GM12864 (cell line): ENCODE measurements around the gene CBLIF.
"Not testable (repeated sequence)": the region's sequence is repeated elsewhere in the genome, so short reads cannot be mapped to it uniquely, and the experiment has no call there.

Experiments used
- DNase-seq: peaks from one replicate; pipeline ENCODE4 v3.0.0-alpha.2; 2011; ENCODE audit warnings: low read depth
- H3K4me3 ChIP-seq: 2 replicates; pipeline ENCODE4 v1.5.1; 2011; ENCODE audit warnings: mild to moderate bottlenecking, low read depth, low read length, control low read depth
- TF ChIP-seq, protein P1 (sequence below): IDR thresholded peaks from 2 replicates; pipeline ENCODE4 v1.5.1; 2011; ENCODE audit warnings: low read depth, mild to moderate bottlenecking, moderate library complexity, low read length, control low read depth, inconsistent platforms; ENCODE audit errors: missing control alignments

CBLIF gene

DNA sequence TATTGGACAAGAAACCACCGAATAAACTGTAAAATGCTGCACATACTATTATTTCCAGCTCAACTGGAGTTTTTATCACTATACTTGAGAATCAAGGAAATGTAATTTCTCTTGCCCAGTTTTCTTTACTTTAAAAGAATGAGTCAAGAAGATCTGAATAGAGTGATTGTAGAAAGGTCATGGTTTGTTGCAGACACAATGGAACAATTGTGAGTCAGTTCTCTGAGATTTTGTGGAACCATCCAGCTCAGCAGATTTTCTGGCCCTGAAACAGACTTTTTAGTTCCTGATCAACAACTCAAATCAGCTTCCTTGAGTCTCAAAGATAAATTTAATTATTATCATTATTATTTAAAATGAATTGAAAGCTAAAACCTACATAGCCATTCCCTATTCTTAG, 19.7 kb upstream of the CBLIF start:
- TF ChIP-seq, protein P1, sequence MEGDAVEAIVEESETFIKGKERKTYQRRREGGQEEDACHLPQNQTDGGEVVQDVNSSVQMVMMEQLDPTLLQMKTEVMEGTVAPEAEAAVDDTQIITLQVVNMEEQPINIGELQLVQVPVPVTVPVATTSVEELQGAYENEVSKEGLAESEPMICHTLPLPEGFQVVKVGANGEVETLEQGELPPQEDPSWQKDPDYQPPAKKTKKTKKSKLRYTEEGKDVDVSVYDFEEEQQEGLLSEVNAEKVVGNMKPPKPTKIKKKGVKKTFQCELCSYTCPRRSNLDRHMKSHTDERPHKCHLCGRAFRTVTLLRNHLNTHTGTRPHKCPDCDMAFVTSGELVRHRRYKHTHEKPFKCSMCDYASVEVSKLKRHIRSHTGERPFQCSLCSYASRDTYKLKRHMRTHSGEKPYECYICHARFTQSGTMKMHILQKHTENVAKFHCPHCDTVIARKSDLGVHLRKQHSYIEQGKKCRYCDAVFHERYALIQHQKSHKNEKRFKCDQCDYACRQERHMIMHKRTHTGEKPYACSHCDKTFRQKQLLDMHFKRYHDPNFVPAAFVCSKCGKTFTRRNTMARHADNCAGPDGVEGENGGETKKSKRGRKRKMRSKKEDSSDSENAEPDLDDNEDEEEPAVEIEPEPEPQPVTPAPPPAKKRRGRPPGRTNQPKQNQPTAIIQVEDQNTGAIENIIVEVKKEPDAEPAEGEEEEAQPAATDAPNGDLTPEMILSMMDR, result no peak
- no peak for DNase-seq
- H3K4me3 ChIP-seq, result no peak overlapping the region

DNA sequence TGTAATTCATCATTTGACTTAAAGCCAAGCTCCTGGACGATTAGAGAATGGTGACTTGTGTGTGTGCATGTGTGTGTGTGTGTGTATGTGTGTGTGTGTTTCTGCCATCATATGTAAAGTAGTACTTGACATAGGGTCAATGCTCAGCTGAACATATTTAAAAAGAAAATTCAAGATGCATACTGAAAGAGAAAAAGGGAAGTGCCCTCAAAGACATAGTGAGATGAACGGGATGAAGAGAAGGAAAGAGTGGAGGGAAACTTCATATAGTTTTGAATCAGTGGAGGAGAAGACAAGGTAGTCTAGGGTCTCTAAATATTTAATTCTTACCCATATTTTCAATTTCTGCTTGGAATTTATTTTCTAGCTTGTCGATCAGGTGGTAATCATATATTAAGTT, 17.0 kb upstream of the CBLIF start:
- TF ChIP-seq, protein P1, result no peak
- no peak overlapping the region for H3K4me3 ChIP-seq
- no peak for DNase-seq

DNA sequence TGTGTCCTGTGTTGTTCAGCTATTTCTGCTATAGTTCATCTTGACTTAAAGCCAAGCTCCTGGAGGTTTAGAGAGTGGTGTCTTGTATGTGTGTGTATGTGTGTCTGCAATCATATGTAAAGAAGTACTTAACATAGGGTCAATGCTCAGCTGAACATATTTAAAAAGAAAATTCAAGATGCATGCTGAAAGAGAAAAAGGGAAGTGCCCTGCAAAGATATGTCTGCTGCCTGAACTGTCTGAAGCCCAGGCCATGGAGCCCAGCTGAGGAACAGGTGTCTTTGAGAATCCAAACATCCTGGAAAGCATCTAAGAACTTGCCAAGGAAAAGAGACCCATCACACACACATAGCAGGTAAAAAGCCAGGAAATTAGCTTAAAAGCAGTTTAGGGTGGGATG, 14.4 kb upstream of the CBLIF start:
- DNase-seq, result no peak
- no peak overlapping the region for H3K4me3 ChIP-seq
- TF ChIP-seq, protein P1, result no peak

DNA sequence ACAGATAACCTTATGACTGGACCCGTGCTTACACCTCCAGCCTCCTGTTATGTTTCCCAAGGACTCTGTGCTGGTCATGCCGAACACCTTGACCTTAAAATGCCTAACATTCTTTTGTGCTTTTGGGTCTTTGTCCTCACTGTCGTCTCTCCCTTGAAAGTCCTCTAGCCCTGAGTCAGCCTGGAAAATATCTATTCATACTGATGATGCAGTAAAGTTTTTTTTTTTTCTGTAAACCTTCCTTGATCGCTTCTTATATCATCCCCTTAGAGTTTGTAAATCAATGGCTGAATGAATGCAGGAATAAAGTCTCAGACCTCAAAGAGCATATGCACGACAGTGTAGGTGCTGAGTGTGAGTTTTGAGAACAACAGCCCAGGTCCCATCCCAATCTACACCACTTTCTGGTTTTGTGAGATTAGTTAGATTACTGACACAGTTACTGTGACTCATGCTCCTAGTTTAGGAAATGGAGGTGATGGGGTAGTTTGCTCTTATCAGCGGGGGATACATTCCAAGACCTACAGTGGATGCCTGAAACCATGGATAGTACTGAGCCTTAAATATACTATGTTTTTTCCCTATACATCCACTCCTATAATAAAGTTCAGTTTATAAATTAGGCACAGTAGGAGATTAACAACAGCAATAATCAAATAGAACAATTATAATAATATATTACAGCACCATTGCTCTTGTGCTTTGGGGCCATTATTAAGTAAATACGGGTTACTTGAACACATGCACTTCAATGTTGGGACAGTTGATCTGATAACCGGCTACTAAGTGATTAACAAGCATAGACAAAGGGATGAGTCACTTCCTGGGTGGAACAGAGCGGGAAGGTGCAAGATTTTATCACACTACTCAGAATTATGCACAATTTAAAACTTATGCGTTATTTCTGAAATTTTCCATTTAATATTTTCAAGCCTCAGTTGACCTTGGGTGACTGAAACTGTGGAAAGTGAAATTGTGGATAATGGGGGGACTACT, 12.4 kb upstream of the CBLIF start:
- H3K4me3 ChIP-seq, result no peak overlapping the region
- TF ChIP-seq, protein P1, result no peak
- DNase-seq, result no peak

DNA sequence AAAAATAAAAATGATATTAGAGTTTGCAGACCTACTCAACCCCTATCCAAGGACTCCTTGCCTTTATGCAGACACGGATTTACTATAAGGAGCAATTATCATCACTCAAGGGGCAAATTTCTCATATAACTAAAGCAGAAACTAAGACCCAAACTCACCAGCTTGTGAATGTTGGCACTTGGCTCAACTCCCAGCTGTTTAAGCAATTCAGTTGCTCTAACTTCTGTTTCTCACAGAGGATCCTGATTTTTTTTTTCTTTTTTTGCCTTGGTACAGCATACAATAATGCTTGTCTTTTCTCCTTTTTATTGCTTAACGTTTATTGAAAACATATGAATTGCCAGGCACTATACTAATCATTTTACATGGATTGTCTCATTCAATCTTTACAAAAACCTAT, 9.6 kb upstream of the CBLIF start:
- no peak for DNase-seq
- H3K4me3 ChIP-seq, result no peak overlapping the region
- TF ChIP-seq, protein P1, result no peak

DNA sequence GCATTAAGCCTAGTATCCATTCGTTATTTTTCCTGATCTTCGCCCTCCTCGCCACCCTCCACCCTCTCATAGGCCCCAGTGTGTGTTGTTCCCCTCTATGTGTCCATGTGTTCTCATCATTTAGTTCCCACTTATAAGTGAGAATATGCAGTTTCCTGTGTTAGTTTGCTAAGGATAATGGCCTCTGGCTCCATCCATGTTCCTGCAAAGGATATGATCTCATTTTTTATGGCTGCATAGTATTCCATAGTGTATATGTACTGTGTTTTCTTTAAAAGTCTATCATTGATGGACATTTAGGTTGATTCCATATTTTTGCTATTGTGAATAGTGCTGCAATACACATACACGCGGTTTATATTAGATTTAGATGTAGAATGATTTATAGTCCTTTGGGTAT, 6.1 kb upstream of the CBLIF start:
- not testable (repeated sequence) for DNase-seq, H3K4me3 ChIP-seq

DNA sequence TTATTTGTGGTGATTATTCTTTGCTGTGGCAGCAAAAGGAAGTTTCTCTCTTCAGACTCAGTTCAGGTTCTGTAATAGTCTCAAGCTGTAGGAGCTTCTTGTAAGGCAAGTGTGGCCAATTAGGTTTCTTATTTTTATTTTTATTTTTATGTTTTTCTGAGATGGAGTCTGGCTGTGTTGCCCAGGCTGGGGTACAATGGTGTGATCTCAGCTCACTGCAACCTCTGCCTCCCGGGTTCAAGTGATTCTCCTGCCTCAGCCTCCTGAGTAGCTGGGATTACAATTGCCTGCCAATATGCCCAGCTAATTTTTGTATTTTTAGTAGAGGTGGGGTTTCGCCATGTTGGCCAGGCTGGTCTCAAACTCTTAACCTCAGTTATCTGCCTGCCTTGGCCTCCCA, 4.3 kb upstream of the CBLIF start:
- DNase-seq, H3K4me3 ChIP-seq: not testable (repeated sequence)

DNA sequence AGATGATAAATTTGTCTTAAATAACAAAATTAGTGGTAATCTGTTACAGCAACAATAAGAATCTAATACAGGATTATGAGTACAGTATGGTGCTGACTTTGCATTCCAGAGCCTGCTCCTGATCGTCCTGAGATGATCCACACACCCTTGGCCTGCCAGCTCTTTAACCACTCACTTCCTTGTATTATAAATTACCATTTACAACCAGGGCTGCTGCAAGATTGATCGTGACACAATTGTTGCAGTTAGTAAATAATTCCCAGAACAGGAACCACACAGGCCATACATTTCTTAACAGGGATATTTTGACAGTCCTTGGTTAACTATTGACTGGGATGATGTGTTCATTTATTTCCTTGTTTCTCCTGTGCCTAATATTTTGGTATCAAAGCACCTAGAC, 3.8 kb upstream of the CBLIF start:
- DNase-seq, result no peak
- TF ChIP-seq, protein P1, result no peak
- no peak overlapping the region for H3K4me3 ChIP-seq

DNA sequence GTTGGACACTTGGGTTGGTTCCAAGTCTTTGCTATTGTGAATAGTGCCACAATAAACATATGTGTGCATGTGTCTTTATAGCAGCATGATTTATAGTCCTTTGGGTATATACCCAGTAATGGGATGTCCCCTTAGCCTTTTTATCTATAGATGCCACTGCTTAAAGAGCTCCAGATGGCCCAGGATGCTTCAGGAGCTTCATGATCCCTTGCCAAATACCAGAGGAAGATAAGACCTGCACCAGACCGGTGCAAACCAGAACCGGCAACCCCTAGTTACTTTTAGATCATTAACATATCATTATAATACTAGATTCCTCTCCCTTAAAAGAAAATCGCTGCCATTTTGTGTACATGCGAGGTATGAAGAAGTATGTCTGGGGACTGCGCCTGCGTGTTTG, 3.1 kb upstream of the CBLIF start:
- not testable (repeated sequence) for DNase-seq, H3K4me3 ChIP-seq
